Rectal smooth muscle tissue (tissue), 1 donor: Measurements from ENCODE around the gene HOXC4.

Experiments used
- H3K27ac ChIP-seq: one replicate; pipeline ENCODE4 v1.7.0; 2013; ENCODE audit warnings: low read depth, low read length, inconsistent platforms
- H3K27me3 ChIP-seq: one replicate; pipeline ENCODE4 v1.7.0; 2013; ENCODE audit warnings: low read length; ENCODE audit not compliant: control insufficient read depth, insufficient read depth
- H3K36me3 ChIP-seq: one replicate; pipeline ENCODE4 v1.7.0; 2013; ENCODE audit warnings: low read length; ENCODE audit not compliant: control insufficient read depth, insufficient read depth
- H3K4me1 ChIP-seq: one replicate; pipeline ENCODE4 v1.7.0; 2013; ENCODE audit warnings: low read length; ENCODE audit not compliant: control insufficient read depth, insufficient read depth
- H3K4me3 ChIP-seq: one replicate; pipeline ENCODE4 v1.7.0; 2013; ENCODE audit warnings: low read length
- H3K9ac ChIP-seq: one replicate; pipeline ENCODE4 v1.7.0; 2013; ENCODE audit warnings: low read length

Gene HOXC4

DNA sequence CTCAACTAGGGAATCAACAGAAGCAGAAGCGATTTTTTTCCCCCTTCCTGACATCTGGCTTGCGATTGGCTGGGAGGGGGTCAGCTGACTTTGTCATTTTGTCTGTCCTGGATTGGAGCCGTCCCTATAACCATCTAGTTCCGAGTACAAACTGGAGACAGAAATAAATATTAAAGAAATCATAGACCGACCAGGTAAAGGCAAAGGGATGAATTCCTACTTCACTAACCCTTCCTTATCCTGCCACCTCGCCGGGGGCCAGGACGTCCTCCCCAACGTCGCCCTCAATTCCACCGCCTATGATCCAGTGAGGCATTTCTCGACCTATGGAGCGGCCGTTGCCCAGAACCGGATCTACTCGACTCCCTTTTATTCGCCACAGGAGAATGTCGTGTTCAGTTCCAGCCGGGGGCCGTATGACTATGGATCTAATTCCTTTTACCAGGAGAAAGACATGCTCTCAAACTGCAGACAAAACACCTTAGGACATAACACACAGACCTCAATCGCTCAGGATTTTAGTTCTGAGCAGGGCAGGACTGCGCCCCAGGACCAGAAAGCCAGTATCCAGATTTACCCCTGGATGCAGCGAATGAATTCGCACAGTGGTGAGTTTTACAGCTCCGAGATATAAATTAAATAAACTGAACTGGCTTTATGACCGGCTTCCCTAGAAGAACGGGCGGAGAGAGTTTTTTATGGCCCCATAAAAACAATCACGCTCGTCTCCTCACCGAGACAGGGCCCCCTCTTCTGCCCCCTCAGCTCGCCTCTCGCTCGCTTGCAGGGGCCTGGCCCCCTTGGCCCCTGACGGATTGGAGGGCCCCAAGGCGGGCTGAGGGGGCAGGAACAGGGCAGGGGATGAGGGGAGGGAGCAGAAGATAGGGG, 25.1 kb upstream of the HOXC4 start, which contains the start of gene HOXC6:
TSS of gene HOXC6 (plus strand) at position 127 of the 888 bp plus-strand sequence. CDS start at position 209, 82 bp downstream.
- H3K27ac ChIP-seq, result no peak within 1 kb of the TSS
- no peak within 1 kb of the TSS for H3K4me3 ChIP-seq
- no peak within 1 kb of the TSS for H3K9ac ChIP-seq
- H3K4me1 ChIP-seq, result no peaks in the 10 kb centered on the region
- peaks cover 65% of the 10 kb centered on the region for H3K27me3 ChIP-seq
- no peaks in the 10 kb centered on the region for H3K36me3 ChIP-seq

- Histone ChIP-seq H3K4me3 (no peak overlapping the region), H3K27ac (no peak overlapping the region)
Measured at GRCh38 chr12:54029529-54030441, 23.9 kb upstream of the HOXC4 start.

DNA sequence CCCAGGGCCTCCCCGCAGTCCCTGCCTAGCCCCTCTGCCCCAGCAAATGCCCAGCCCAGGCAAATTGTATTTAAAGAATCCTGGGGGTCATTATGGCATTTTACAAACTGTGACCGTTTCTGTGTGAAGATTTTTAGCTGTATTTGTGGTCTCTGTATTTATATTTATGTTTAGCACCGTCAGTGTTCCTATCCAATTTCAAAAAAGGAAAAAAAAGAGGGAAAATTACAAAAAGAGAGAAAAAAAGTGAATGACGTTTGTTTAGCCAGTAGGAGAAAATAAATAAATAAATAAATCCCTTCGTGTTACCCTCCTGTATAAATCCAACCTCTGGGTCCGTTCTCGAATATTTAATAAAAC, 23.2 kb upstream of the HOXC4 start:
- no peak overlapping the region for H3K27ac ChIP-seq
- H3K4me3 ChIP-seq, result no peak overlapping the region

More at GRCh38 chr12:54029529-54030441, 23.9 kb upstream of the HOXC4 start:
- Histone ChIP-seq H3K4me1 (no peaks in the 10 kb centered on the region), H3K36me3 (no peaks in the 10 kb centered on the region), H3K27me3 (peaks cover 57% of the 10 kb centered on the region), H3K9ac (no peak overlapping the region)

GRCh38 chr12:54030889-54031471, 22.7 kb upstream of the HOXC4 start:
- H3K9ac ChIP-seq, result no peak overlapping the region
- no peaks in the 10 kb centered on the region for H3K36me3 ChIP-seq
- no peaks in the 10 kb centered on the region for H3K4me1 ChIP-seq
- peak overlapping the region; percentile 1 for H3K4me3 ChIP-seq
- H3K27ac ChIP-seq, result no peak overlapping the region
- peaks cover 60% of the 10 kb centered on the region for H3K27me3 ChIP-seq

More for the DNA sequence above, 23.2 kb upstream of the HOXC4 start:
- H3K27me3 ChIP-seq, result peaks cover 60% of the 10 kb centered on the region
- no peaks in the 10 kb centered on the region for H3K36me3 ChIP-seq
- H3K4me1 ChIP-seq, result no peaks in the 10 kb centered on the region
- H3K9ac ChIP-seq, result no peak overlapping the region

DNA sequence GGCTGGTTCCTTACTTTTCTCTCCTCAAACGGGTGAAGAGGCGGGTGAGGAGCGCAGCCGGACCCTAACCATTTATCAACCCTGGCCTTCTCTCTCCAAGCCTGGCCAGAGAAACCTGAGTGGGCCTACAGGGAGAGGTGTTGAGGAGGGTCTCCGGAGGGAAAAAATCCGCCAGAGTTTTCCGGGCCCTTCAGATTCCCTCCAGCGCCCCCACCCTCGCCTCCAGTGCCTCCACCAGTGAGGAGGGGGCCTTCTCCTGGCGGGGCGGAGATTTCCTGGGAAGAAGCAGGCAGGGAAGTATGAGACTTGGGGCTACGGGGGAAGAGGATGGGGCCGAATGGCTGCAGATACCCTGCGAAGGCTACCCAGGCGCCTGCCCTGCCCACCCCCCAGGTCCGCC, 22.2 kb upstream of the HOXC4 start:
- Histone ChIP-seq H3K36me3 (no peaks in the 10 kb centered on the region), H3K27me3 (peaks cover 58% of the 10 kb centered on the region), H3K9ac (no peak overlapping the region), H3K4me3 (peak overlapping the region; percentile 1), H3K4me1 (no peaks in the 10 kb centered on the region), H3K27ac (no peak overlapping the region)

DNA sequence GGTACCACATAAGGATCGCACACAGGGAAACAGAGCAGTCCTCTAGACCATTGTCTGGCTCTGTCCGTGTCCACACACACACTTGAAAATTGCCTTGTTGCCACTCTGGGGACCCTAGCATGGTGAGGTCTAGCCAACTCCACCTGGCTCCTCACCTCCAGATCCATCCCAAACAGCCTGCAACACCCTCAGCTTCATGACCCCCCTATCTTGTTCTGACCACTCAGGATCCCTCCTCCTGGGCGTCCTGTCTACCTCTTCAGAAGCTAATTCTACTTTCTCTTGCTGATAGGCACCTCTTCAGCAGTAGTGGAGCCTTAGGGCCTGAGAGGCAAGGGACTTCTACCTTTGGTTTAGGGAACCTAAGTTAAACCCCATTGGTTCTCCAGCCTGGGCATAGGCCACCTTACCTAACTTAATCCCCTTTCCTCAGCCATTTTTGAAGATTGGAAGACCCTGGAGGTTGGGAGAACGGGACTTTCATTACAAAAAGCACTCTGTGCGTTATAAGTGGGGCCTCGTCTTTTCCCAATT, 21.5 kb upstream of the HOXC4 start:
- Histone ChIP-seq H3K36me3 (no peaks in the 10 kb centered on the region), H3K27me3 (peaks cover 55% of the 10 kb centered on the region), H3K27ac (no peak overlapping the region), H3K9ac (no peak overlapping the region), H3K4me1 (no peaks in the 10 kb centered on the region), H3K4me3 (no peak overlapping the region)

- peaks cover 50% of the 10 kb centered on the region for H3K27me3 ChIP-seq
- peak within 1 kb of the TSS; percentile 53 for H3K4me3 ChIP-seq
- H3K27ac ChIP-seq, result no peak within 1 kb of the TSS
- no peaks in the 10 kb centered on the region for H3K36me3 ChIP-seq
- H3K4me1 ChIP-seq, result no peaks in the 10 kb centered on the region
- no peak within 1 kb of the TSS for H3K9ac ChIP-seq
Measured at GRCh38 chr12:54032627-54033100, 21.0 kb upstream of the HOXC4 start, which contains the start of gene HOXC5. Gene HOXC5, plus strand, starts transcription at chr12:54033050. Its CDS starts 73 bp downstream, at chr12:54033123.

- Histone ChIP-seq H3K9ac (no peak overlapping the region), H3K4me3 (peak overlapping the region; percentile 53), H3K36me3 (no peaks in the 10 kb centered on the region), H3K4me1 (no peaks in the 10 kb centered on the region), H3K27me3 (peaks cover 45% of the 10 kb centered on the region), H3K27ac (no peak overlapping the region)
Measured at GRCh38 chr12:54033106-54033979, 20.3 kb upstream of the HOXC4 start.

DNA sequence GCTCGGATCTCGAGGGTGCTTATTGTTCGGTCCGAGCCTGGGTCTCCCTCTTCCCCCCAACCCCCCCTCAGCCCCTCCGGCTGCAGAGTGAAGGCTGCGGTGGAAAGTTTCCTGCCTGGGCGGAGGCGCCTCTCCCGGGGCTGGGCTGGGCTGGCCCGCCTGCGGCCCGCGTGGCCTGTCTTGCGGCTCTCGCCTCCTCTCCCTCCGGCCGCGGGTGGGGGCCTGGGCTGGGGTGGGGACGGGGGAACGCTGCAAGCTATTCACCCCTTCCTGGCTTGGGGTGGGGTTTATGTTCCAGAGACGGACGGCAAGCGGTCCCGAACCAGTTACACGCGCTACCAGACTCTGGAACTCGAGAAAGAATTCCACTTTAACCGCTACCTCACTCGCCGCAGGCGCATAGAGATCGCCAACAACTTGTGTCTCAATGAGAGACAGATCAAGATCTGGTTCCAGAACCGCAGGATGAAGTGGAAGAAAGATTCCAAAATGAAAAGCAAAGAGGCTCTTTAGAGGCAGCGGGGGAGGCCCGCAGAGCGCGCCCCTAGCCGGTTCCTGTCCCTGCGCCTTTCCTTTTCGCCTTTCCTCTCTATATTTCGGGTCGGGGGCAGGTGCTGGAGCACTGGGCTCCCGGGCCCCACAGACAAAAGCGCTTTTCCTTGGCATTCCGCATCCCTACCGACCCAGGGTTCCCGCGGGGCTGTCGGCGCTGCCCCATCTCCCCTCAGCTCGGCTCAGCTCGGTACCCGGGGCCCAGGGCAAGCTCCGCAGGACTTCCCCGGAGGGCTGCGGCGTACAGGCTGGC, 19.5 kb upstream of the HOXC4 start:
- Histone ChIP-seq H3K4me1 (no peaks in the 10 kb centered on the region), H3K4me3 (peak overlapping the region; percentile 18), H3K9ac (no peak overlapping the region), H3K27me3 (peaks cover 44% of the 10 kb centered on the region), H3K36me3 (no peaks in the 10 kb centered on the region), H3K27ac (no peak overlapping the region)

DNA sequence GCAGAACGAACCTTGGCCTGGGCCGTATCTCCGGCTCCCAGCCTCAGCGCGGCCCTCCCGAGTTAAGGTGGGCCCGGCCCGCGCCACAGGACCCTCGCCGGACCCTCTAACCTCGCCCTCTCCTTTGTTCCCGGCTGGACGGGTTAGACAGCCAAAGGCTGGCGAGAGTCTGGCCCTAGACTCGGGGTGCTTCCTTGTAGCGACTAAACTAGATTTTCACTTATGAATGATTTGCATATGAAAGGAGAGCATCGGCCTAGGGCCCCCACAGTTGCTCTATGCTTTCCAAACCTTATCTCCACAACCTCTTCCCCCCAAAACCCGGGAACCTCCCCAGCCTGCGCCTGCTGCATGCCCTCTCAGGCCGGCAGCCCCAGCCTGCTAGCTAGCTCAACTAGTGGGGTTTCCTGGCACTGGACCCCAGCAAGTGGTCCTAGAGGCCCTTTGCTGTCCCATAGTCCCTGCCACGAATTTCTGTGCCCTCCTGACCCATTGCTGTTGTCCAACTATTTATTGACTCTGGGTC, 18.8 kb upstream of the HOXC4 start:
- no peak overlapping the region for H3K27ac ChIP-seq
- H3K27me3 ChIP-seq, result peaks cover 44% of the 10 kb centered on the region
- no peaks in the 10 kb centered on the region for H3K4me1 ChIP-seq
- no peak overlapping the region for H3K4me3 ChIP-seq
- H3K36me3 ChIP-seq, result no peaks in the 10 kb centered on the region
- no peak overlapping the region for H3K9ac ChIP-seq
